K562 (cell line): ENCODE results near the gene GYS1. TPM values are rescaled to one million over a fixed set of nuclear protein-coding genes. Genes with fewer than 3 reads are reported as not detected.

Experiments
- CC2D1A ChIP-seq: fragments of 450-650 bp; IDR thresholded peaks from 2 replicates; pipeline ENCODE4 v1.6.1; 2017; ENCODE audit warnings: mild to moderate bottlenecking
- CREM ChIP-seq: IDR thresholded peaks from 2 replicates; pipeline ENCODE4 v1.6.1; 2014; ENCODE audit warnings: antibody characterized with exemption, low read depth
- MAFF ChIP-seq: IDR thresholded peaks from 2 replicates; pipeline ENCODE4 v1.6.1; 2012; ENCODE audit warnings: low read length, improper control_type of control experiment
- MNT ChIP-seq, 2 experiments: fragments of 450-650 bp; conservative IDR thresholded peaks; 2 replicates each; pipeline ENCODE4 v1.6.1; 2017; ENCODE audit warnings: mild to moderate bottlenecking in 2 of 2, moderate library complexity in 2 of 2
- RERE ChIP-seq: sonication (generic); formaldehyde crosslinking; IDR thresholded peaks from 2 replicates; pipeline ENCODE4 v1.8.0; 2023; ENCODE audit warnings: missing genetic modification reagents, mild to moderate bottlenecking, borderline replicate concordance
- SREBF2 ChIP-seq: sonication (generic); formaldehyde crosslinking; IDR thresholded peaks from 2 replicates; pipeline ENCODE4 v1.4.0; 2020; ENCODE audit warnings: mild to moderate bottlenecking, missing genetic modification reagents
- SRSF9 ChIP-seq: fragments of 200-400 bp; formaldehyde crosslinking; IDR thresholded peaks from 2 replicates; pipeline ENCODE4 v1.6.1; 2017; ENCODE audit warnings: low read depth, low read length, borderline replicate concordance
- SUPT5H ChIP-seq: fragments of 450-650 bp; IDR thresholded peaks from 2 replicates; pipeline ENCODE4 v1.6.1; 2016
- ZFP1 ChIP-seq: fragments of 450-650 bp; formaldehyde crosslinking; IDR thresholded peaks from 2 replicates; pipeline ENCODE4 v1.4.0; 2020; ENCODE audit warnings: mild to moderate bottlenecking, mixed read lengths
- ZFP30 ChIP-seq: fragments of 250-450 bp; sonication (Bioruptor Pico); IDR thresholded peaks from 2 replicates; pipeline ENCODE4 v1.8.0; 2022; ENCODE audit warnings: moderate library complexity, mild to moderate bottlenecking, inconsistent platforms, borderline replicate concordance
- ZFP91 ChIP-seq: sonication (generic); formaldehyde crosslinking; IDR thresholded peaks from 2 replicates; pipeline ENCODE4 v1.8.0; 2022; ENCODE audit warnings: mild to moderate bottlenecking, missing genetic modification reagents
- ZNF217 ChIP-seq: sonication (generic); formaldehyde crosslinking; IDR thresholded peaks from 2 replicates; pipeline ENCODE4 v1.8.0; 2022; ENCODE audit warnings: mild to moderate bottlenecking, missing genetic modification reagents
- polyA plus RNA-seq, 8 experiments: library from polyadenylated mRNA; depleted of rRNA in 4 of 8; stranded (reverse) in 5 of 8; unstranded in 3 of 8; fragments of >200 nt; fragmentation: Nextera tagmentation in 2 of 8; fragmentation: Illumina TruSeq in 1 of 8; extraction: Ambion mirVana in 2 of 8; extraction: Trizol in 1 of 8; gene quantifications; 2 replicates each; pipeline versions ENCODE4 v1.2.1 to v1.2.3, GENCODE V29; 2011 to 2014; ENCODE audit warnings: inconsistent platforms in 1 of 8, missing spikeins in 1 of 8
- total RNA-seq, 7 experiments: library from RNA; depleted of rRNA in 6 of 7; stranded (reverse); fragments of >200 nt in 6 of 7; fragmentation: Illumina TruSeq in 2 of 7; extraction: Trizol in 2 of 7; gene quantifications; 2 replicates each; pipeline versions ENCODE4 v1.2.1 to v1.2.3, GENCODE V29; 2011 to 2021; ENCODE audit warnings: low replicate concordance in 1 of 7
- TF ChIP-seq, protein P1 (sequence below), 2 experiments: fragments of 250-450 bp in 1 of 2; fragments of 450-650 bp in 1 of 2; sonication (Bioruptor Pico) in 1 of 2; IDR thresholded peaks; 2 replicates each; pipeline versions ENCODE4 v1.6.1 to v1.8.0; 2016 to 2021; ENCODE audit warnings: mild to moderate bottlenecking in 2 of 2, moderate library complexity in 2 of 2, missing compliant biosample characterization in 1 of 2, missing genetic modification characterization in 1 of 2
- TF ChIP-seq, protein P2 (sequence below): fragments of 450-650 bp; IDR thresholded peaks from 2 replicates; pipeline ENCODE4 v1.6.1; 2016; ENCODE audit warnings: mild to moderate bottlenecking
- TF ChIP-seq, protein P3 (sequence below): fragments of 450-650 bp; formaldehyde crosslinking; IDR thresholded peaks from 2 replicates; pipeline ENCODE4 v1.4.0; 2020; ENCODE audit warnings: mild to moderate bottlenecking

Gene GYS1
- total and polyA plus RNA-seq, 9 of the 15 experiments (the other 6 are each of a cell fraction or from before 2014, with no cell fraction given), result 1.9 to 31.1 (median 15.2) TPM

GRCh38 chr19:48918801-48919247 is 74.3 kb downstream of the GYS1 start (continued):
- TF ChIP-seq ZFP91 (CRISPR knock-in tag), result no peak
- TF ChIP-seq MAFF, result no peak
- TF ChIP-seq SUPT5H, result peak; percentile 28; the same call in 1 of the 2 replicates
- TF ChIP-seq MNT (conservative IDR thresholded peaks at IDR 0.05), result peak in 1 of 2 experiments; percentile 46; a peak in 2 of 4 replicates
- peak; percentile 78 for TF ChIP-seq CREM
- no peak for TF ChIP-seq ZFP30 (CRISPR knock-in tag)
- no peak for TF ChIP-seq RERE
- TF ChIP-seq, protein P1, sequence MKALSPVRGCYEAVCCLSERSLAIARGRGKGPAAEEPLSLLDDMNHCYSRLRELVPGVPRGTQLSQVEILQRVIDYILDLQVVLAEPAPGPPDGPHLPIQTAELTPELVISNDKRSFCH (CRISPR knock-in tag; IDR thresholded peaks at IDR 0.05), result no peak
- TF ChIP-seq, protein P1 (tag; IDR thresholded peaks at IDR 0.05), result no peak
- TF ChIP-seq ZNF217 (CRISPR knock-in tag), result no peak
- TF ChIP-seq, protein P2, sequence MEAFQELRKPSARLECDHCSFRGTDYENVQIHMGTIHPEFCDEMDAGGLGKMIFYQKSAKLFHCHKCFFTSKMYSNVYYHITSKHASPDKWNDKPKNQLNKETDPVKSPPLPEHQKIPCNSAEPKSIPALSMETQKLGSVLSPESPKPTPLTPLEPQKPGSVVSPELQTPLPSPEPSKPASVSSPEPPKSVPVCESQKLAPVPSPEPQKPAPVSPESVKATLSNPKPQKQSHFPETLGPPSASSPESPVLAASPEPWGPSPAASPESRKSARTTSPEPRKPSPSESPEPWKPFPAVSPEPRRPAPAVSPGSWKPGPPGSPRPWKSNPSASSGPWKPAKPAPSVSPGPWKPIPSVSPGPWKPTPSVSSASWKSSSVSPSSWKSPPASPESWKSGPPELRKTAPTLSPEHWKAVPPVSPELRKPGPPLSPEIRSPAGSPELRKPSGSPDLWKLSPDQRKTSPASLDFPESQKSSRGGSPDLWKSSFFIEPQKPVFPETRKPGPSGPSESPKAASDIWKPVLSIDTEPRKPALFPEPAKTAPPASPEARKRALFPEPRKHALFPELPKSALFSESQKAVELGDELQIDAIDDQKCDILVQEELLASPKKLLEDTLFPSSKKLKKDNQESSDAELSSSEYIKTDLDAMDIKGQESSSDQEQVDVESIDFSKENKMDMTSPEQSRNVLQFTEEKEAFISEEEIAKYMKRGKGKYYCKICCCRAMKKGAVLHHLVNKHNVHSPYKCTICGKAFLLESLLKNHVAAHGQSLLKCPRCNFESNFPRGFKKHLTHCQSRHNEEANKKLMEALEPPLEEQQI, result no peak
- no peak for TF ChIP-seq CC2D1A
- no peak for TF ChIP-seq SRSF9
- TF ChIP-seq SREBF2 (CRISPR knock-in tag), result no peak
- TF ChIP-seq ZFP1 (CRISPR knock-in tag), result no peak
- TF ChIP-seq, protein P3, sequence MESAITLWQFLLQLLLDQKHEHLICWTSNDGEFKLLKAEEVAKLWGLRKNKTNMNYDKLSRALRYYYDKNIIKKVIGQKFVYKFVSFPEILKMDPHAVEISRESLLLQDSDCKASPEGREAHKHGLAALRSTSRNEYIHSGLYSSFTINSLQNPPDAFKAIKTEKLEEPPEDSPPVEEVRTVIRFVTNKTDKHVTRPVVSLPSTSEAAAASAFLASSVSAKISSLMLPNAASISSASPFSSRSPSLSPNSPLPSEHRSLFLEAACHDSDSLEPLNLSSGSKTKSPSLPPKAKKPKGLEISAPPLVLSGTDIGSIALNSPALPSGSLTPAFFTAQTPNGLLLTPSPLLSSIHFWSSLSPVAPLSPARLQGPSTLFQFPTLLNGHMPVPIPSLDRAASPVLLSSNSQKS (CRISPR knock-in tag), result no peak
